GM12878 (cell line): ENCODE measurements around the gene TRMO. TPM values are rescaled to one million over a fixed set of nuclear protein-coding genes. Genes with fewer than 3 reads are reported as not detected.

ENCODE experiments used
- CREB1 ChIP-seq: IDR thresholded peaks from 2 replicates; pipeline ENCODE4 v1.6.1; 2012; ENCODE audit warnings: low read depth, mild to moderate bottlenecking, inconsistent platforms
- ELK1 ChIP-seq: IDR thresholded peaks from 2 replicates; pipeline ENCODE4 v1.6.1; 2012; ENCODE audit warnings: low read depth, low read length, improper control_type of control experiment
- EP300 ChIP-seq, 2 experiments: fragments of 150-350 bp in 1 of 2; IDR thresholded peaks; 2 replicates each; pipeline ENCODE4 v1.6.1; 2011 to 2012; ENCODE audit warnings: low read depth in 2 of 2, low read length in 2 of 2, borderline replicate concordance in 1 of 2, improper control_type of control experiment in 1 of 2, inconsistent platforms in 1 of 2; ENCODE audit not compliant: control insufficient read depth in 1 of 2
- EZH2 ChIP-seq: IDR thresholded peaks from 2 replicates; pipeline ENCODE4 v1.6.1; 2012; ENCODE audit warnings: low read depth, mild to moderate bottlenecking, control low read depth, inconsistent platforms, low read length, borderline replicate concordance; ENCODE audit not compliant: control insufficient read depth
- FOXK2 ChIP-seq: fragments of 450-650 bp; IDR thresholded peaks from 2 replicates; pipeline ENCODE4 v1.6.1; 2017; ENCODE audit warnings: mild to moderate bottlenecking, moderate library complexity
- GABPA ChIP-seq: IDR thresholded peaks from 2 replicates; pipeline ENCODE4 v1.6.1; 2014; ENCODE audit warnings: antibody characterized with exemption, low read depth, mild to moderate bottlenecking, inconsistent platforms
- HCFC1 ChIP-seq: fragments of 150-350 bp; IDR thresholded peaks from 2 replicates; pipeline ENCODE4 v1.6.1; 2014; ENCODE audit warnings: low read length
- JUND ChIP-seq: IDR thresholded peaks from 2 replicates; pipeline ENCODE4 v1.6.1; 2012; ENCODE audit warnings: low read depth, mild to moderate bottlenecking, low read length, improper control_type of control experiment, moderate library complexity
- MTA3 ChIP-seq: IDR thresholded peaks from 2 replicates; pipeline ENCODE4 v1.6.1; 2012; ENCODE audit warnings: low read length, inconsistent platforms, borderline replicate concordance
- RB1 ChIP-seq: fragments of 450-650 bp; formaldehyde crosslinking; IDR thresholded peaks from 2 replicates; pipeline ENCODE4 v1.6.1; 2017; ENCODE audit warnings: mild to moderate bottlenecking, borderline replicate concordance
- SIN3A ChIP-seq: IDR thresholded peaks from 2 replicates; pipeline ENCODE4 v1.6.1; 2012; ENCODE audit warnings: low read depth, low read length, improper control_type of control experiment
- STAT3 ChIP-seq: IDR thresholded peaks from 2 replicates; pipeline ENCODE4 v1.6.1; 2011; ENCODE audit warnings: low read depth, low read length, improper control_type of control experiment
- TAF1 ChIP-seq: IDR thresholded peaks from 2 replicates; pipeline ENCODE4 v1.6.1; 2011; ENCODE audit warnings: mild to moderate bottlenecking, low read depth, low read length, borderline replicate concordance
- TCF7 ChIP-seq: IDR thresholded peaks from 2 replicates; pipeline ENCODE4 v1.6.1; 2014; ENCODE audit warnings: antibody characterized with exemption, borderline replicate concordance
- ZBED1 ChIP-seq: IDR thresholded peaks from 2 replicates; pipeline ENCODE4 v1.6.1; 2016; ENCODE audit warnings: borderline replicate concordance
- ZBTB33 ChIP-seq: fragments of 450-650 bp; IDR thresholded peaks from 2 replicates; pipeline ENCODE4 v1.6.1; 2017; ENCODE audit warnings: mild to moderate bottlenecking
- polyA plus RNA-seq, 11 experiments: library from polyadenylated mRNA; depleted of rRNA in 4 of 11; unstranded in 6 of 11; stranded (reverse) in 5 of 11; fragments of >200 nt; fragmentation: Nextera tagmentation in 4 of 11; fragmentation: Illumina TruSeq in 1 of 11; extraction: Ambion mirVana in 4 of 11; extraction: Trizol in 1 of 11; gene quantifications; 1 replicate in 1 of 11; 2 replicates in 10 of 11; pipeline versions ENCODE4 v1.2.1 to v1.2.3, GENCODE V29; 2011 to 2016; ENCODE audit warnings: inconsistent platforms in 2 of 11, missing spikeins in 2 of 11, low read depth in 1 of 11
- total RNA-seq, 4 experiments: library from RNA; depleted of rRNA in 3 of 4; stranded (reverse); fragments of >200 nt in 3 of 4; fragmentation: Illumina TruSeq in 1 of 4; extraction: Trizol in 1 of 4; gene quantifications; 2 replicates each; pipeline versions ENCODE4 v1.2.1 to v1.2.3, GENCODE V29; 2013 to 2021
- TF ChIP-seq, protein P1 (sequence below): IDR thresholded peaks from 2 replicates; pipeline ENCODE4 v1.6.1; 2011; ENCODE audit warnings: borderline replicate concordance, low read depth, mild to moderate bottlenecking, moderate library complexity, low read length; ENCODE audit not compliant: insufficient read depth, poor library complexity, severe bottlenecking
- TF ChIP-seq, protein P2 (sequence below): fragments of 450-650 bp; IDR thresholded peaks from 2 replicates; pipeline ENCODE4 v1.6.1; 2016; ENCODE audit warnings: mild to moderate bottlenecking
- TF ChIP-seq, protein P3 (sequence below): fragments of 450-650 bp; IDR thresholded peaks from 2 replicates; pipeline ENCODE4 v1.6.1; 2017; ENCODE audit warnings: borderline replicate concordance

The TRMO gene
- total and polyA plus RNA-seq, 10 of the 15 experiments (the other 5 are each of a cell fraction or from before 2014, with no cell fraction given) = 5.8 to 23.6 (median 15.3) TPM

DNA sequence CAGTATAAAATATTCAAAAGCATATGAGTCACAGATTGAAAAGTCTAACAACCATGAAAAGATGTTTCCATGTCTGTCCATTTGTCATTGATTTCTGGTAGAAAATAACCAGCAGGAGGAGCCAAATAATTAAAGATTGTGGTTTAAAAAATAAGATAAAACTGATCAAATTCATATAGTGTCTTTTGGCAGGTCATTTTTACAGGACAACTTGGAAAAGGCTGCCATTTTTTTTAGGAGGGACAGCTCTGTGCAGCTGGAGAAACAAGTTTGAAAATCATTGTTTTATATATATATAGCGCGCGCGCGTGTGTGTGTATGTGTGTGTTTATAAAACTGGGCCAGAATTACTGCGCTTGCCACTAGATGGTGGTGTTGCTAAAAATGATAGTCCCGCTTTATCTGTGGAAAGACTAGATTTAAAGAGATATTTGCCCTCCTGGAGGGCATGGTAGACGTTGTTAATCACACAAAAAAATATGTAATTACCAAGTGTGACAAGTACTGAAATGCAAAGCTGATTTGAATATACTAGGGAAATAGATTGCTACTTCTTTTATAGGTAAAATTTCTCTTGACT lies 1.3 kb upstream of the TRMO start (continued):
- TF ChIP-seq JUND = no peak
- TF ChIP-seq GABPA = 0 out of 2 replicates have a peak, but pooled peaks have one; percentile 28
- TF ChIP-seq CREB1 = no peak
- no peak; the same call in 1 of the 2 replicates for TF ChIP-seq FOXK2
- TF ChIP-seq EZH2 = no peak
- no peak for TF ChIP-seq EP300 (IDR thresholded peaks at IDR 0.05; ENCODE audit: borderline replicate concordance in 1 of 2, control insufficient read depth in 1 of 2, low read depth in 2 of 2, low read length in 2 of 2)
- TF ChIP-seq SIN3A = no peak
- TF ChIP-seq STAT3 = no peak
- TF ChIP-seq, protein P1, sequence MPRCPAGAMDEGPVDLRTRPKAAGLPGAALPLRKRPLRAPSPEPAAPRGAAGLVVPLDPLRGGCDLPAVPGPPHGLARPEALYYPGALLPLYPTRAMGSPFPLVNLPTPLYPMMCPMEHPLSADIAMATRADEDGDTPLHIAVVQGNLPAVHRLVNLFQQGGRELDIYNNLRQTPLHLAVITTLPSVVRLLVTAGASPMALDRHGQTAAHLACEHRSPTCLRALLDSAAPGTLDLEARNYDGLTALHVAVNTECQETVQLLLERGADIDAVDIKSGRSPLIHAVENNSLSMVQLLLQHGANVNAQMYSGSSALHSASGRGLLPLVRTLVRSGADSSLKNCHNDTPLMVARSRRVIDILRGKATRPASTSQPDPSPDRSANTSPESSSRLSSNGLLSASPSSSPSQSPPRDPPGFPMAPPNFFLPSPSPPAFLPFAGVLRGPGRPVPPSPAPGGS = no peak
- TF ChIP-seq, protein P2, sequence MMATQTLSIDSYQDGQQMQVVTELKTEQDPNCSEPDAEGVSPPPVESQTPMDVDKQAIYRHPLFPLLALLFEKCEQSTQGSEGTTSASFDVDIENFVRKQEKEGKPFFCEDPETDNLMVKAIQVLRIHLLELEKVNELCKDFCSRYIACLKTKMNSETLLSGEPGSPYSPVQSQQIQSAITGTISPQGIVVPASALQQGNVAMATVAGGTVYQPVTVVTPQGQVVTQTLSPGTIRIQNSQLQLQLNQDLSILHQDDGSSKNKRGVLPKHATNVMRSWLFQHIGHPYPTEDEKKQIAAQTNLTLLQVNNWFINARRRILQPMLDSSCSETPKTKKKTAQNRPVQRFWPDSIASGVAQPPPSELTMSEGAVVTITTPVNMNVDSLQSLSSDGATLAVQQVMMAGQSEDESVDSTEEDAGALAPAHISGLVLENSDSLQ = no peak
- no peak for TF ChIP-seq TAF1
- no peak for TF ChIP-seq ELK1
- TF ChIP-seq MTA3 = no peak
- TF ChIP-seq, protein P3, sequence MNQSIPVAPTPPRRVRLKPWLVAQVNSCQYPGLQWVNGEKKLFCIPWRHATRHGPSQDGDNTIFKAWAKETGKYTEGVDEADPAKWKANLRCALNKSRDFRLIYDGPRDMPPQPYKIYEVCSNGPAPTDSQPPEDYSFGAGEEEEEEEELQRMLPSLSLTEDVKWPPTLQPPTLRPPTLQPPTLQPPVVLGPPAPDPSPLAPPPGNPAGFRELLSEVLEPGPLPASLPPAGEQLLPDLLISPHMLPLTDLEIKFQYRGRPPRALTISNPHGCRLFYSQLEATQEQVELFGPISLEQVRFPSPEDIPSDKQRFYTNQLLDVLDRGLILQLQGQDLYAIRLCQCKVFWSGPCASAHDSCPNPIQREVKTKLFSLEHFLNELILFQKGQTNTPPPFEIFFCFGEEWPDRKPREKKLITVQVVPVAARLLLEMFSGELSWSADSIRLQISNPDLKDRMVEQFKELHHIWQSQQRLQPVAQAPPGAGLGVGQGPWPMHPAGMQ = no peak
- TF ChIP-seq ZBED1 = no peak
- TF ChIP-seq TCF7 = no peak
- TF ChIP-seq HCFC1 = no peak
- peak; percentile 83; the same call in 1 of the 2 replicates for TF ChIP-seq RB1
- no peak for TF ChIP-seq ZBTB33
